T-helper 1 cell treated with Interleukin-12 subunit alpha and Interleukin-12 subunit beta and Interleukin-4 antibody, amounts not matched to agents 30 ng/mL and 1 ng/mL, for 36 hours (primary cell): ENCODE measurements around the gene NCAPG2. TPM values are rescaled to one million over a fixed set of nuclear protein-coding genes. Genes with fewer than 3 reads are reported as not detected.
"Not testable (repeated sequence)": the region's sequence is repeated elsewhere in the genome, so short reads cannot be mapped to it uniquely, and the experiment has no call there.

Experiments used
- intact Hi-C: fragments of 100-400 bp; cut with micrococcal nuclease; formaldehyde crosslinking; loops from one replicate; pipeline ENCODE4 v1.15.1; 2024
- total RNA-seq: library from RNA; stranded (reverse); gene quantifications from 2 replicates; pipeline ENCODE4 v1.2.3, GENCODE V29; 2022

NCAPG2 gene
- total RNA-seq, 1 donor from 2014 or later: 92.6 TPM

GRCh38 chr7:158646766-158647474 lies 57.7 kb downstream of the NCAPG2 start:
- intact Hi-C loops: no loop called here

GRCh38 chr7:158645842-158646241 lies 58.8 kb downstream of the NCAPG2 start:
- intact Hi-C loops: no loop called here

- intact Hi-C loops: no loop called here
Measured at GRCh38 chr7:158642149-158642548, 62.5 kb downstream of the NCAPG2 start.

GRCh38 chr7:158638001-158638400 lies 66.6 kb downstream of the NCAPG2 start:
- intact Hi-C loops: no loop called here

GRCh38 chr7:158633055-158633956 lies 71.3 kb downstream of the NCAPG2 start:
- intact Hi-C loops: no loop called here

GRCh38 chr7:158631574-158632195 lies 72.9 kb downstream of the NCAPG2 start:
- intact Hi-C loops: no loop called here

GRCh38 chr7:158626289-158626688 lies 78.3 kb downstream of the NCAPG2 start:
- intact Hi-C loops: not testable (repeated sequence)

- intact Hi-C loops: no loop called here
Measured at GRCh38 chr7:158623241-158623640, 81.4 kb downstream of the NCAPG2 start.

GRCh38 chr7:158620839-158621441 lies 83.7 kb downstream of the NCAPG2 start:
- intact Hi-C loops: no loop called here

GRCh38 chr7:158620418-158620817 lies 84.2 kb downstream of the NCAPG2 start:
- intact Hi-C loops: no loop called here

GRCh38 chr7:158618745-158619140 lies 85.9 kb downstream of the NCAPG2 start:
- intact Hi-C loops: no loop called here

GRCh38 chr7:158617737-158618128 lies 86.9 kb downstream of the NCAPG2 start:
- intact Hi-C loops: no loop called here

- intact Hi-C loops: no loop called here
Measured at GRCh38 chr7:158616050-158616449, 88.6 kb downstream of the NCAPG2 start.

GRCh38 chr7:158614700-158615099 lies 89.9 kb downstream of the NCAPG2 start:
- intact Hi-C loops: no loop called here

- intact Hi-C loops: no loop called here
Measured at GRCh38 chr7:158613481-158613880, 91.1 kb downstream of the NCAPG2 start.

- intact Hi-C loops: no loop called here
Measured at GRCh38 chr7:158612546-158612945, 92.1 kb downstream of the NCAPG2 start.

- intact Hi-C loops: no loop called here
Measured at GRCh38 chr7:158611541-158611940, 93.1 kb downstream of the NCAPG2 start.

- intact Hi-C loops: loop anchor here (10.0 kb wide), 1 partner anchor 365 kb away; no protein-coding TSS in a partner anchor
Measured at GRCh38 chr7:158609313-158609974, 95.2 kb downstream of the NCAPG2 start.

- intact Hi-C loops: loop anchor here (10.0 kb wide), 1 partner anchor 367 kb away; no protein-coding TSS in a partner anchor
Measured at GRCh38 chr7:158607563-158607962, 97.0 kb downstream of the NCAPG2 start.

GRCh38 chr7:158606671-158607424 lies 97.8 kb downstream of the NCAPG2 start:
- intact Hi-C loops: loop anchor here (10.0 kb wide), 1 partner anchor 368 kb away; no protein-coding TSS in a partner anchor
